BE2C (cell line): ENCODE data around the gene COLEC11.
A peak's percentile ranks its signal among the peaks of the same experiment; 100 is the strongest.

Source experiments
- DNase-seq: peaks from one replicate; pipeline ENCODE4 v3.0.0-alpha.2; 2020
- H3K27me3 ChIP-seq: fragments of 250-450 bp; sonication (Bioruptor Pico); 2 replicates; pipeline ENCODE4 v1.5.1; 2020; ENCODE audit warnings: mild to moderate bottlenecking
- H3K36me3 ChIP-seq: fragments of 250-450 bp; sonication (Bioruptor Pico); 2 replicates; pipeline ENCODE4 v1.5.1; 2020; ENCODE audit warnings: mild to moderate bottlenecking
- H3K4me1 ChIP-seq: fragments of 250-450 bp; sonication (Bioruptor Pico); 2 replicates; pipeline ENCODE4 v1.5.1; 2020
- H3K4me3 ChIP-seq: 2 replicates; pipeline ENCODE4 v1.5.1; 2011; ENCODE audit warnings: low read depth, low read length
- H3K9me3 ChIP-seq: fragments of 250-450 bp; sonication (Bioruptor Pico); 2 replicates; pipeline ENCODE4 v1.5.1; 2020
- CTCF ChIP-seq: IDR thresholded peaks from 2 replicates; pipeline ENCODE4 v1.5.1; 2012; ENCODE audit warnings: mild to moderate bottlenecking, low read depth, low read length

COLEC11 gene

GRCh38 chr2:3625186-3625585 lies 30.3 kb downstream of the COLEC11 start:
- DNase-seq: no peak
- no peaks in the 10 kb centered on the region for H3K9me3 ChIP-seq
- H3K36me3 ChIP-seq: peaks cover 17% of the 10 kb centered on the region
- H3K4me1 ChIP-seq: no peaks in the 10 kb centered on the region
- no peaks in the 10 kb centered on the region for H3K27me3 ChIP-seq
- H3K4me3 ChIP-seq: no peak overlapping the region
- no peak for TF ChIP-seq CTCF

DNA sequence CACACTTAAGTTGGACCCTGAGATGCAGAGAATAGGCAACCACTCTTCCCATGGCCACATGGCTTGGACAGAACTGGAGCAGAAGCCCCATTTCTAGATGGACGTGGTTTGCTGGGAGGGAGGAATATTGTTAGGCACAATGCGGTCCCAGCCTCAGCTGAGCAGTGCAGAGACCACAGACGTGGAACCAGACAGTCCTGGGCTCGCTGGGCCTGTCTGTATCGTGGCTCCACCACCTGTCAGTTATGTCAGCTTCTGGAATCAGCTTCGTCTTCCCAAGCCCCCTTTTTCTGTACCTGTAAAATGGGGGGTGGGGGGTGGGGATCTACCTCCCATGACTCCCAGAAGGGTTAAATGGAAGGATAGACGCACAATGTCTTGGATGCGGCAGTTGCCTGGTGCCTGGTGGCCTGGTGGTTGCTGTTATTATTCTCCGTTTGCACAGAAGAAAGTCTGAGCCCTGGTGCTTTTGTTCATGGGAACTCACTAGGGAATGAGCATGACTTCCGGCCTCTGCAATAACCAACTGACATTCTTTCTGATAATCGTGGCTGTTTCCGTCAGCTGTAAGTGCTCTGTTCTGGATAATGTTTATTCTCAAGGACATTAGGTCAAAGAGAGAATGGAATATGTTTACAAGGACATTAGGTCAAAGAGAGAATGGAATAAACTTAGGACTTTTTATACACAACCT lies 31.4 kb downstream of the COLEC11 start:
- Histone ChIP-seq H3K4me1 (no peaks in the 10 kb centered on the region), H3K36me3 (peaks cover 13% of the 10 kb centered on the region), H3K9me3 (no peaks in the 10 kb centered on the region), H3K27me3 (no peaks in the 10 kb centered on the region), H3K4me3 (no peak overlapping the region)
- no peak for TF ChIP-seq CTCF
- DNase-seq: no peak

- Histone ChIP-seq H3K4me1 (no peaks in the 10 kb centered on the region), H3K4me3 (no peak overlapping the region), H3K36me3 (peaks cover 14% of the 10 kb centered on the region), H3K27me3 (no peaks in the 10 kb centered on the region), H3K9me3 (no peaks in the 10 kb centered on the region)
- TF ChIP-seq CTCF: no peak
- no peak for DNase-seq
Measured at GRCh38 chr2:3626812-3627499, 32.0 kb downstream of the COLEC11 start.

DNA sequence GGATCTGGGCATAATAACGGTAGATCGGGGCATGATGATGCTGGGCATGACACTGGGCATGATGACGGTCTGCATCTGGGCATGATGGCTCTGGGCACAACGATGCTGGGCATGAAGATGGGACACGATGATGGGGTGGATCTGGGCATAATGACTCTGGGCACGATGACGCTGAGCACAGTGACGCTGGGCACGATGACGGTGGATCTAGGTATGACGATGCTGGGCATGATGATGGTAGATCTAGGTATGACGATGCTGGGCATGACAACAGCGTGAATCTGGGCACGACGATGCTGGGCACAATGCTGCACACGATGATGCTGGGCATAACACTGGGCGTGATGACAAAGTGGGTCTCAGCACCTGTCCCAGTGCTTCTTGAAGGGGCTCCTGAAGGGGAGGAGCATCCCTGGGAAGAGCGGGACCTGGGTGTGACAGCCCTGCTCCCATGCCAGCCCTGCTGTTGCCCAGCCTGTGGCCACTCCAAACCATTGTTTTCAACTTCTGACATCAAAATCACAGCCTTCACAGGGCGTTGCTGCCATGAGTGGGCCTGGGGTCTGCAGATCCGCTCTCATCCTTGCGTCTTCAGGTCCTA lies 32.7 kb downstream of the COLEC11 start:
- Histone ChIP-seq H3K9me3 (no peaks in the 10 kb centered on the region), H3K27me3 (no peaks in the 10 kb centered on the region), H3K36me3 (peaks cover 15% of the 10 kb centered on the region), H3K4me1 (no peaks in the 10 kb centered on the region; the same call in 1 of the 2 replicates), H3K4me3 (no peak overlapping the region)
- DNase-seq: no peak
- TF ChIP-seq CTCF: no peak

DNA sequence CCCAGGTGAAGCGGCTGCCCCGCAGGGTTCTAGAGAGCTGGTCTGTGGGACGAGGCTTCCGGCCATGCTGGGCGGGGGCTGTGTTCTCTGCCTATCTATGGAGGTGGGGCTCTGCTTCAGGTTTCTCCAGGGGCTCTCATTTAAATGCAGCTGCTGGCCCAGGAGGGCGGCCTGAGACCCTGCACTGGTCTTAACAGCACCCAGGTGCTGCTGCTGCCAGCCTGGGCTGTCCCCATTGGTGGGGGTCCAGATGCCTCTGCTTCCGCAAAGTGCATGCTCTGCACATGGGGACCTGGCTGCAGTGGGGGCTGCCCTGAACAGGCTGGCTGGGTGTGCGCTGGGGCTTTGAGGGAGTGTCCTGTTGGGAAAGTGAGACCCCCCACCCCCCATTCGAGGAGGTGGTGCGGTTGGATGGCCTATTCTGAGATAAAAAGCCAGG lies 33.3 kb downstream of the COLEC11 start:
- H3K27me3 ChIP-seq: no peaks in the 10 kb centered on the region
- no peak for DNase-seq
- peaks cover 5% of the 10 kb centered on the region for H3K4me1 ChIP-seq
- peaks cover 10% of the 10 kb centered on the region for H3K36me3 ChIP-seq
- no peak overlapping the region for H3K4me3 ChIP-seq
- no peak for TF ChIP-seq CTCF
- no peaks in the 10 kb centered on the region for H3K9me3 ChIP-seq

GRCh38 chr2:3628800-3629199 lies 33.9 kb downstream of the COLEC11 start:
- H3K27me3 ChIP-seq: no peaks in the 10 kb centered on the region

More at GRCh38 chr2:3628800-3629199, 33.9 kb downstream of the COLEC11 start:
- Histone ChIP-seq H3K4me3 (no peak overlapping the region), H3K36me3 (peaks cover 9% of the 10 kb centered on the region), H3K4me1 (peaks cover 5% of the 10 kb centered on the region), H3K9me3 (no peaks in the 10 kb centered on the region)
- 0 out of 2 replicates have a peak, but pooled peaks have one; percentile 3 for TF ChIP-seq CTCF
- no peak for DNase-seq
